CD8-positive, alpha-beta memory T cell (primary cell): Measurements from ENCODE around the gene CCK. TPM values are rescaled to one million over a fixed set of nuclear protein-coding genes. Genes with fewer than 3 reads are reported as not detected.
A peak's percentile ranks its signal among the peaks of the same experiment; 100 is the strongest.

ENCODE experiments used
- CTCF ChIA-PET: fragments of 350-600 bp; sonication (Branson Sonifier 250); formaldehyde crosslinking; loops from one replicate; lab custom pipeline; 2021; ENCODE audit warnings: antibody characterized with exemption; lab: Charles Lee
- POLR2A ChIA-PET: fragments of 350-600 bp; sonication (Branson Sonifier 250); formaldehyde crosslinking; loops from one replicate; lab custom pipeline; 2021; ENCODE audit warnings: antibody characterized with exemption; lab: Charles Lee
- DNase-seq, 5 donors: peaks; one replicate each; pipeline versions ENCODE4 v3.0.0 to v3.0.0-alpha.2; 2020 to 2022; ENCODE audit warnings: mixed read lengths in 1 of 5
- H3K27ac ChIP-seq: one replicate; pipeline ENCODE4 v1.7.0; 2013; ENCODE audit warnings: low read depth, mild to moderate bottlenecking, low read length, moderate library complexity
- H3K27me3 ChIP-seq: 2 replicates; pipeline ENCODE4 v1.7.0; 2013; ENCODE audit warnings: low read length, mild to moderate bottlenecking; ENCODE audit not compliant: insufficient read depth, poor library complexity, severe bottlenecking
- H3K36me3 ChIP-seq: 2 replicates; pipeline ENCODE4 v1.7.0; 2013; ENCODE audit warnings: mild to moderate bottlenecking, low read length, moderate library complexity; ENCODE audit not compliant: insufficient read depth
- H3K4me1 ChIP-seq: 2 replicates; pipeline ENCODE4 v1.7.0; 2013; ENCODE audit warnings: mild to moderate bottlenecking, low read length, moderate library complexity; ENCODE audit not compliant: insufficient read depth
- H3K4me3 ChIP-seq: 2 replicates; pipeline ENCODE4 v1.7.0; 2013; ENCODE audit warnings: mild to moderate bottlenecking, low read length
- H3K9me3 ChIP-seq: 2 replicates; pipeline ENCODE4 v1.7.0; 2013; ENCODE audit warnings: mild to moderate bottlenecking, low read length
- H3K27ac Mint-ChIP-seq, 8 donors: one replicate each; pipeline ENCODE4 v1.8.0; 2020 to 2021; ENCODE audit warnings: mixed read lengths in 8 of 8, mild to moderate bottlenecking in 6 of 8, inconsistent platforms in 3 of 8, moderate library complexity in 3 of 8
- H3K27me3 Mint-ChIP-seq, 2 donors: one replicate each; pipeline ENCODE4 v1.8.0; 2020 to 2021; ENCODE audit warnings: mixed read lengths in 2 of 2, mild to moderate bottlenecking in 1 of 2, moderate library complexity in 1 of 2
- H3K36me3 Mint-ChIP-seq, 3 donors: one replicate each; pipeline ENCODE4 v1.8.0; 2020 to 2021; ENCODE audit warnings: mixed read lengths in 3 of 3, inconsistent platforms in 1 of 3, mild to moderate bottlenecking in 1 of 3
- H3K4me1 Mint-ChIP-seq, 3 donors: one replicate each; pipeline ENCODE4 v1.8.0; 2020 to 2021; ENCODE audit warnings: mixed read lengths in 3 of 3, inconsistent platforms in 1 of 3, mild to moderate bottlenecking in 1 of 3
- H3K4me3 Mint-ChIP-seq, 7 donors: one replicate each; pipeline ENCODE4 v1.8.0; 2020 to 2021; ENCODE audit warnings: mixed read lengths in 7 of 7, mild to moderate bottlenecking in 6 of 7, moderate library complexity in 4 of 7, inconsistent platforms in 2 of 7
- H3K9me3 Mint-ChIP-seq, 5 donors: one replicate each; pipeline ENCODE4 v1.8.0; 2020 to 2022; ENCODE audit warnings: mixed read lengths in 5 of 5, mild to moderate bottlenecking in 3 of 5, moderate library complexity in 2 of 5, inconsistent platforms in 1 of 5
- polyA plus RNA-seq: library from polyadenylated mRNA; unstranded; fragments of 300-500 nt; fragmentation: Illumina TruSeq; gene quantifications from one replicate; pipeline ENCODE4 v1.2.3, GENCODE V29; 2021
- total RNA-seq, 2 experiments: library from RNA; stranded (reverse); gene quantifications; one replicate each; pipeline ENCODE4 v1.2.3, GENCODE V29; 2021

The CCK gene
- total and polyA plus RNA-seq, 3 experiments from 2014 or later, result not detected

DNA sequence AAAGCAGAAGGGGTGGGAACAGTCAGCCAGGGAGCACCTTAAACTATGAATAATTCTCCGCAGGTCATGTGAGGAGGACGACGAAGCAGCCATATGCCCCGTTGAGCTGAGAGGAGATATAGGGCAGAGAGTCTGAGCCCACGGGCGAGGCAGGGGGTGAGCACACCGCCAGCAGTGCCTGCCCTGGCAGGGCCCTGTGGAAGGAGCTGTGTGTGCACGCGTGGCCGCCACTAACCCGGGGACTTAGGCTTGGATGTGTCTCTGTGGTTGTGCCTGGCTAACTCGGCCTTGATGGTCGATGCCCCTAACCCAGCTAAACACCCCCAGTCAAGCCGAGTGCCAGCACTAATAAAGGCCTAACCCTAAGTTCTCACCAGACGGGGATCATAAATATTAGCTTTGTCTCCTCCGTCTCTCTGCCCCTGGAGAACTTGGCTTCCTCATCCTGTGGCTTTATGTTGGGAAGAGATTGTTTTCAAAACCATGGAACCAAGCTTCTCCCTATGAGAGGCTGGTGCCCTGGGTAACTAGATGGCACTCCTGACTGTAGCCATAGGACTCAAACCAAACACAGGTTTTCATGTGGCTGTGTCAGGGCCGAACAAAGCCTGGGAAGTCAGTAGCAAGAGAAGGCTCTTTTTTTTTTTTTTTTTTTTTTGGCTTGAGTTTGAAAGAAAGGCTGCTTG, 45.4 kb downstream of the CCK start:
- ChIA-PET CTCF (interaction anchor here (1.2 kb wide), 1 partner anchor 29 kb away, joined by 3 read pairs; no protein-coding TSS in a partner anchor), POLR2A (no interaction called here)
- Mint-ChIP-seq H3K36me3 (peaks cover 17 to 65% (median 26%) of the 10 kb centered on the region in 3 donors), H3K9me3 (no peaks in the 10 kb centered on the region), H3K4me3 (no peak overlapping the region), H3K27ac (peak overlapping the region in 1 of 8 donors; percentile 32), H3K27me3 (peaks cover 0 to 2% of the 10 kb centered on the region in 2 donors), H3K4me1 (peaks cover 24 to 25% (median 25%) of the 10 kb centered on the region in 3 donors)
- Histone ChIP-seq H3K9me3 (no peaks in the 10 kb centered on the region), H3K36me3 (no peaks in the 10 kb centered on the region), H3K27ac (no peak overlapping the region), H3K4me1 (peaks cover 23% of the 10 kb centered on the region), H3K4me3 (no peak overlapping the region), H3K27me3 (no peaks in the 10 kb centered on the region)
- DNase-seq, result no peak

DNA sequence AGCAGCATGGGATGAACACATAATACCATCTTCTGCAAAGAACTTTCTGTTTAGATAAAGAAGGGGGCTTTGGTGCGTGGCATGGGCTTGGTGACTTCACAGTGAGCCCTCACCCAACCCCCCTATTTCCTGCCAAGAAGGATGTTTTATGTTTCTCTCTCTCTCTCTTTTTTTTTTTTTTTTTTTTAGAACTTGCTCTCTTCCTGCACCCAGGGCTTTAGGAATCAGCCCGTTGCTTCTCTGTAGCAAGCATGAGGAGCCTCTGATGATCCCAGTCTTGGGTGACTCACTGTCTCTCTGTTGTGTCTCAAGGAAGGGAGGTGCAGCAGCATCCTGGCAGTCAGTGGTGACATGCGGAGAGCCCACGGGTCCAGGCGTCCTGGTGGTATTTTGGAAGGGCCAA, 49.1 kb downstream of the CCK start:
- Mint-ChIP-seq H3K4me1 (peaks cover 54 to 58% (median 58%) of the 10 kb centered on the region in 3 donors), H3K36me3 (peaks cover 3 to 34% (median 10%) of the 10 kb centered on the region in 3 donors), H3K9me3 (no peaks in the 10 kb centered on the region), H3K27me3 (no peaks in the 10 kb centered on the region), H3K4me3 (peak overlapping the region; percentile 31 to 86 (median 60)), H3K27ac (peak overlapping the region; percentile 65 to 93 (median 78))
- ChIA-PET POLR2A (no interaction called here), CTCF (interaction anchor here (4.4 kb wide), 1 partner anchor 25 kb away, joined by 18 read pairs; no protein-coding TSS in a partner anchor)
- H3K4me3 ChIP-seq, result peak overlapping the region; percentile 27
- H3K9me3 ChIP-seq, result no peaks in the 10 kb centered on the region
- DNase-seq, result peak in 2 of 5 donors; percentile 39 to 71
- no peaks in the 10 kb centered on the region for H3K27me3 ChIP-seq
- H3K27ac ChIP-seq, result no peak overlapping the region
- peaks cover 52% of the 10 kb centered on the region for H3K4me1 ChIP-seq
- H3K36me3 ChIP-seq, result no peaks in the 10 kb centered on the region

DNA sequence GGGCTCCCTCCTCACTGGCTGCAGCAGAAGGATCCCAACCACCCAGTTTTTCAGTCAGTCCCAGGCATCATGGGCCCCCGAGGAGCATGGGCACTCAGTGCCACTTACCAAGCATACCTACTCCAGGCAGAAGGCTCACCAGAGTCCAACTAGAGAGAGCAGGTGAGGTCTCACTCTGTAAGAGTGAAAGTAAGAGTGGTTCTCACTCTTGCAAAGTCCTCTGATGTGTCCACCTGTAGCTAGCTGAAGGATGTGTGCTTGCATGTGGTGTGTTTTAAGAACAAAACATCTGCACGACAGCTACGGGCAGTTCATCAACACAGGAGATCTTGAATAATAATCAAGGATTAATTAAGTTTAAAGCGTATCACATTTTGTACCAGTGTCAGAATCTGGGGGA, 49.7 kb downstream of the CCK start:
- Mint-ChIP-seq H3K27me3 (no peaks in the 10 kb centered on the region), H3K9me3 (no peaks in the 10 kb centered on the region), H3K27ac (peak overlapping the region; percentile 59 to 93 (median 76)), H3K36me3 (peaks cover 8 to 34% (median 10%) of the 10 kb centered on the region in 3 donors), H3K4me1 (peaks cover 54 to 64% (median 60%) of the 10 kb centered on the region in 3 donors), H3K4me3 (peak overlapping the region; percentile 31 to 86 (median 51))
- Histone ChIP-seq H3K4me3 (peak overlapping the region; percentile 27), H3K27ac (no peak overlapping the region), H3K4me1 (peaks cover 52% of the 10 kb centered on the region), H3K27me3 (no peaks in the 10 kb centered on the region), H3K36me3 (no peaks in the 10 kb centered on the region), H3K9me3 (no peaks in the 10 kb centered on the region)
- no peak for DNase-seq
- POLR2A ChIA-PET, result no interaction called here
- CTCF ChIA-PET, result interaction anchor here (4.4 kb wide), 1 partner anchor 25 kb away, joined by 18 read pairs; no protein-coding TSS in a partner anchor

DNA sequence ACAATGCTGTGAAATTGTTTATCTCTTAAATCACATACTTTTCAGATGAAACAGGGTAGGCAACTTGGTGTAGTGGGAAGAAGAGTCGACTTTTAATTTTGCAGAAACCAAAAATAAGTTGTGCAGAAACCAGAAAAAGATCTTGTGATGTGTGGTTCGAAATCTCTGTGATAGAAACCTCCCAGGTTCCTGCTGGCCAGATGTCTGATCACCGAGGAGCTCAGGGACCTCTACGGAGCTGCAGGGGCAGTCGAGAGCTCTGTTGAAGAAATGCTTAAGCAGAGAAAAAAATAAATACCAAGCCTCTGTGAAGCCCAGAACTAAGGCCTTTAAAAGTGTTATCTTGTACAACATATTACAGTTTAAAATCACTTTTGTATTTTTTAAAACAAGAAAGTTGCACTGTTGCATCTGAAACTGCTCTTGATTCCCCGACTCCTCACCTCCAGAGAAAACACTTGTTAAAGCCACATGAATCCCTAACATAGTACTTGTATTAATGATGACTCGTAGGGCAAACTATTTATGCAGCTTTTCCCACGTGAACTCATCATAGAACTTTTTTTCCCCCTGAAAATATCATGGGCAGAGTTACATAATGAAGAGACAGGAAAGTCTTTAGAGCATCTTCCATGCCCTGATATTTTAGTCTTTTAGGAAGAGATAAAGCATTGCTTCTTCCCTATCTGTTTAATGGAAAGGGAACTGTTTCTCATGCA, 51.3 kb downstream of the CCK start:
- H3K36me3 ChIP-seq, result no peaks in the 10 kb centered on the region
- H3K4me3 ChIP-seq, result no peak overlapping the region
- no peak for DNase-seq
- Mint-ChIP-seq H3K36me3 (peaks cover 0 to 31% (median 13%) of the 10 kb centered on the region in 3 donors), H3K27ac (peak overlapping the region; percentile 48 to 92 (median 78)), H3K4me3 (peak overlapping the region in 6 of 7 donors; percentile 0 to 41 (median 34)), H3K4me1 (peaks cover 54 to 64% (median 60%) of the 10 kb centered on the region in 3 donors), H3K27me3 (no peaks in the 10 kb centered on the region), H3K9me3 (no peaks in the 10 kb centered on the region)
- CTCF ChIA-PET, result interaction anchor here (4.4 kb wide), 1 partner anchor 23 kb away, joined by 18 read pairs; no protein-coding TSS in a partner anchor
- H3K27ac ChIP-seq, result no peak overlapping the region
- no peaks in the 10 kb centered on the region for H3K27me3 ChIP-seq
- POLR2A ChIA-PET, result no interaction called here
- H3K9me3 ChIP-seq, result no peaks in the 10 kb centered on the region
- H3K4me1 ChIP-seq, result peaks cover 52% of the 10 kb centered on the region

DNA sequence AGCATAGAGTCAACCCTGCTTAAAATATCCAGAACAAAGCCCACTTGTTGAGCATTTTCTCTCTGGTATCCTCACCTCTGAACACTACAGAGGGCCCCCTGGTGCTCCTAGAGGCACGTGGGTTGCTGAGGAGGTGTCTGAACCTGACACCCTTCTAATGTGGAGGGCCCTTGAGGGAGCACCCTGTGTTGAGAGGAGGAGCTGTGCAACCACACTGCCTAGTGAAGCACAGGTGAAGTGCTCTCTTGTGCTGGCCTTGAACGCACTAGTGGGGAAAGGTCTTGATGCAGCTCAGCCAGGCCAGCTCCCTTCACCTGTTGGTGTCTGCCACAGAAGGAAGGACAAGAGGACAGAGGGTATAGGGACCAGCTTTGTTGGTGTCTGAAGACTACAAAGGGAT, 51.9 kb downstream of the CCK start:
- Histone ChIP-seq H3K27me3 (no peaks in the 10 kb centered on the region), H3K4me1 (peaks cover 52% of the 10 kb centered on the region), H3K36me3 (no peaks in the 10 kb centered on the region), H3K9me3 (no peaks in the 10 kb centered on the region), H3K4me3 (no peak overlapping the region), H3K27ac (no peak overlapping the region)
- ChIA-PET POLR2A (no interaction called here), CTCF (interaction anchor here (1.1 to 4.4 kb wide), 2 partner anchors 15 to 22 kb away, joined by 3 to 18 read pairs; no protein-coding TSS in a partner anchor)
- no peaks in the 10 kb centered on the region for H3K9me3 Mint-ChIP-seq
- H3K27me3 Mint-ChIP-seq, result no peaks in the 10 kb centered on the region
- DNase-seq, result peak in 1 of 5 donors; percentile 19
- peak overlapping the region; percentile 48 to 90 (median 78) for H3K27ac Mint-ChIP-seq
- peaks cover 54 to 64% (median 60%) of the 10 kb centered on the region in 3 donors for H3K4me1 Mint-ChIP-seq
- H3K4me3 Mint-ChIP-seq, result peak overlapping the region in 3 of 7 donors; percentile 16 to 41 (median 33)
- peaks cover 2 to 34% (median 17%) of the 10 kb centered on the region in 3 donors for H3K36me3 Mint-ChIP-seq

DNA sequence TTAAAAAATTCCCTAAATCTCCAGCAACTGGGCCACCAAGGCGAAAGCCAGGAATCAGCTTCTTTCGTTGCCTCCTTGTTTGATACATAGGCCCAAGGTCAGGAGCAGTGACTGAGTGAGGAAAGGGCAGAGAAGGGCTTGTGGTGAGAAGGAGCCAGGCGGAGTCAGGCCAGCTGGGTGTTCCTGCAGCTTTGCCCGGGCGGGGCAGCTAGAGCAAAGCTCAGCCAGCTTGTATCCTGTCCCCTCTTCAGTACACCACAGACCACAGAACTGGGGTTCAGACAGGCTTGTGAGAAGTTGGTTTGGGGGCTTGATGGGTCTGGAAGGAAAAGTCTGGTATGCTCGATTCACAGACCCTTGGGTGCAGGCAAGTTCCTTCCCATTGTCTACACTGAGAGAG, 52.6 kb downstream of the CCK start:
- Mint-ChIP-seq H3K4me1 (peaks cover 54 to 64% (median 60%) of the 10 kb centered on the region in 3 donors), H3K36me3 (peaks cover 9 to 36% (median 21%) of the 10 kb centered on the region in 3 donors), H3K4me3 (peak overlapping the region in 5 of 7 donors; percentile 9 to 45 (median 33)), H3K27ac (peak overlapping the region; percentile 48 to 90 (median 80)), H3K9me3 (no peaks in the 10 kb centered on the region), H3K27me3 (no peaks in the 10 kb centered on the region)
- Histone ChIP-seq H3K27me3 (no peaks in the 10 kb centered on the region), H3K9me3 (no peaks in the 10 kb centered on the region), H3K27ac (no peak overlapping the region), H3K4me3 (no peak overlapping the region), H3K4me1 (peaks cover 52% of the 10 kb centered on the region), H3K36me3 (no peaks in the 10 kb centered on the region)
- peak in 3 of 5 donors; percentile 16 to 54 (median 23) for DNase-seq
- ChIA-PET CTCF (interaction anchor here (1.1 to 4.4 kb wide), 2 partner anchors 15 to 22 kb away, joined by 3 to 18 read pairs; no protein-coding TSS in a partner anchor), POLR2A (no interaction called here)

DNA sequence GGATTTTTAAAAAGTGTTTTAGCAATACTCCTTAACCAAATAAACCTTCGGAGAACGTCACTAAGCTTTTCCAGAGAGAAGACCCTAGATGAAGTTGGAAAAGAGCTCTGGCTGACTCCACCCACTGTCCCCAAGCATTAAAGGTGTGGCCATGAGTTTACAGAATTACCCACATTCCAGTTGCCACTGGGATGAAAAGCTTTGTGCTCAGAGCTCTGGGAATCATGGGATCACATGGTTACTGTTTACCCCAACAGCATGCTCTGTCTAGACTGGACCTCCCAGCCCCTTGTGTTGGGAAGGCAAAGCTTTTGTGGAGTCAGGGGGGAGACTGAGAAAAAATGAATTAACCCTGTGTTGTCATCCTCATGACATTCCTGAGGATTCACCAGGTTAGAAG, 55.3 kb downstream of the CCK start:
- peaks cover 13 to 51% (median 24%) of the 10 kb centered on the region in 3 donors for H3K36me3 Mint-ChIP-seq
- H3K27me3 Mint-ChIP-seq, result no peaks in the 10 kb centered on the region
- DNase-seq, result no peak
- H3K27ac Mint-ChIP-seq, result peak overlapping the region in 1 of 8 donors; percentile 23
- no peaks in the 10 kb centered on the region for H3K27me3 ChIP-seq
- H3K4me3 Mint-ChIP-seq, result no peak overlapping the region
- H3K9me3 ChIP-seq, result no peaks in the 10 kb centered on the region
- H3K36me3 ChIP-seq, result no peaks in the 10 kb centered on the region
- peaks cover 30% of the 10 kb centered on the region for H3K4me1 ChIP-seq
- H3K27ac ChIP-seq, result no peak overlapping the region
- no peaks in the 10 kb centered on the region for H3K9me3 Mint-ChIP-seq
- H3K4me1 Mint-ChIP-seq, result peaks cover 30 to 40% (median 37%) of the 10 kb centered on the region in 3 donors
- H3K4me3 ChIP-seq, result no peak overlapping the region
- ChIA-PET POLR2A (no interaction called here), CTCF (interaction anchor here (0.7 to 1.6 kb wide), 4 partner anchors 20 to 220 kb away, joined by 3 to 9 read pairs (median 4); no protein-coding TSS in a partner anchor)
